ENCODE measurements around the gene NT5C.

GRCh38 chr17:75081611-75082540, 49.7 kb downstream of the NT5C start:
- no peak for TF ChIP-seq CTCF (conservative IDR thresholded peaks at IDR 0.05; ENCODE audit: low read length)
- no peak for TF ChIP-seq EZH2phosphoT487 (IDR thresholded peaks at IDR 0.05; ENCODE audit: borderline replicate concordance, low read depth, low read length)

Data from OCI-LY7 (cell line).